Sigmoid colon (tissue), 4 donors: ENCODE measurements around the gene TBXAS1.

Experiments
- EP300 ChIP-seq, 4 donors: sonication (generic); formaldehyde crosslinking; IDR thresholded peaks; one replicate each; pipeline ENCODE4 v1.6.1; 2017; ENCODE audit warnings: antibody characterized with exemption in 4 of 4
- POLR2A ChIP-seq, 2 donors: fragments of 450-650 bp; IDR thresholded peaks; one replicate each; pipeline ENCODE4 v1.6.1; 2016; ENCODE audit warnings: antibody characterized with exemption in 2 of 2, mild to moderate bottlenecking in 2 of 2, moderate library complexity in 2 of 2
- POLR2AphosphoS5 ChIP-seq, 4 donors: sonication (generic); formaldehyde crosslinking; IDR thresholded peaks; one replicate each; pipeline ENCODE4 v1.6.1; 2017; ENCODE audit warnings: antibody characterized with exemption in 4 of 4
- TF ChIP-seq, protein P1 (sequence below), 4 experiments: fragments of 450-650 bp in 3 of 4; fragments of 200-600 bp in 1 of 4; IDR thresholded peaks; one replicate each; pipeline ENCODE4 v1.5.1; 2016 to 2019; ENCODE audit warnings: antibody characterized with exemption in 4 of 4, mild to moderate bottlenecking in 3 of 4, moderate library complexity in 2 of 4

DNA sequence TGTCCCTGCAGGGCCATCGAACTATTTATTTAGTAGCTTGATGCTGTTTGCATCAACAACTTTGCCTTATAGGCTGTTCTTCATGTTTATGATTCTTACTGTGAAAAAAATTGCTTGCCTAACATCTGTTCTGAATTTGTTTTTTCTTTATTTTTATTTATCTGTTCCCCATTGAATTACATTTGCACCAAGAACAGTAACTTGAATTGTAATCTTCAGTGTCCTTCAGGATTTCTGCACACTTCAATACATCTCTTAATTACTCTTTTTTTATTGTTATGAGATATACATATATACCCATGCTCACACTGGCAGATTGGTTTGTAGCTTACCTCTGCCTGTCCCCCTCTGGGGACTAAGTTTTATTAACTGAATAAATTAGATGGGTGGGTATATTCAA lies 64.4 kb downstream of the TBXAS1 start:
- no peak for TF ChIP-seq POLR2AphosphoS5 (IDR thresholded peaks at IDR 0.05)
- no peak for TF ChIP-seq POLR2A (IDR thresholded peaks at IDR 0.05)
- TF ChIP-seq, protein P1, sequence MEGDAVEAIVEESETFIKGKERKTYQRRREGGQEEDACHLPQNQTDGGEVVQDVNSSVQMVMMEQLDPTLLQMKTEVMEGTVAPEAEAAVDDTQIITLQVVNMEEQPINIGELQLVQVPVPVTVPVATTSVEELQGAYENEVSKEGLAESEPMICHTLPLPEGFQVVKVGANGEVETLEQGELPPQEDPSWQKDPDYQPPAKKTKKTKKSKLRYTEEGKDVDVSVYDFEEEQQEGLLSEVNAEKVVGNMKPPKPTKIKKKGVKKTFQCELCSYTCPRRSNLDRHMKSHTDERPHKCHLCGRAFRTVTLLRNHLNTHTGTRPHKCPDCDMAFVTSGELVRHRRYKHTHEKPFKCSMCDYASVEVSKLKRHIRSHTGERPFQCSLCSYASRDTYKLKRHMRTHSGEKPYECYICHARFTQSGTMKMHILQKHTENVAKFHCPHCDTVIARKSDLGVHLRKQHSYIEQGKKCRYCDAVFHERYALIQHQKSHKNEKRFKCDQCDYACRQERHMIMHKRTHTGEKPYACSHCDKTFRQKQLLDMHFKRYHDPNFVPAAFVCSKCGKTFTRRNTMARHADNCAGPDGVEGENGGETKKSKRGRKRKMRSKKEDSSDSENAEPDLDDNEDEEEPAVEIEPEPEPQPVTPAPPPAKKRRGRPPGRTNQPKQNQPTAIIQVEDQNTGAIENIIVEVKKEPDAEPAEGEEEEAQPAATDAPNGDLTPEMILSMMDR (IDR thresholded peaks at IDR 0.05), result no peak
- TF ChIP-seq EP300 (IDR thresholded peaks at IDR 0.05), result no peak
